Osteoblast (primary cell): ENCODE results near the gene THTPA. TPM values are rescaled to one million over a fixed set of nuclear protein-coding genes. Genes with fewer than 3 reads are reported as not detected.

Source experiments
- DNase-seq: peaks from one replicate; pipeline ENCODE4 v3.0.0; 2011; ENCODE audit warnings: low spot score, mixed read lengths; ENCODE audit not compliant: insufficient read length; ENCODE audit errors: missing footprints
- H2AFZ ChIP-seq: 2 replicates; pipeline ENCODE4 v1.6.0; 2011; ENCODE audit warnings: mild to moderate bottlenecking, low read length
- H3K27ac ChIP-seq: 2 replicates; pipeline ENCODE4 v1.5.1; 2011; ENCODE audit warnings: mild to moderate bottlenecking, low read depth, low read length, moderate library complexity
- H3K27me3 ChIP-seq: 2 replicates; pipeline ENCODE4 v1.6.0; 2012; ENCODE audit warnings: mild to moderate bottlenecking, control low read depth, inconsistent platforms, low read length, moderate library complexity; ENCODE audit not compliant: insufficient read depth
- H3K36me3 ChIP-seq: 2 replicates; pipeline ENCODE4 v1.5.1; 2011; ENCODE audit warnings: mild to moderate bottlenecking, low read length, control low read depth, moderate library complexity; ENCODE audit not compliant: insufficient read depth
- H3K4me1 ChIP-seq: 2 replicates; pipeline ENCODE4 v1.5.1; 2011; ENCODE audit warnings: mild to moderate bottlenecking, low read length, control low read depth, moderate library complexity; ENCODE audit not compliant: insufficient read depth
- H3K4me2 ChIP-seq: 2 replicates; pipeline ENCODE4 v1.6.0; 2011; ENCODE audit warnings: mild to moderate bottlenecking, low read length; ENCODE audit not compliant: insufficient read depth
- H3K4me3 ChIP-seq: fragments of 200-600 bp; sonication (generic); 3 replicates; pipeline ENCODE4 v1.5.1; 2012; ENCODE audit warnings: mild to moderate bottlenecking, low read length, inconsistent platforms; ENCODE audit not compliant: insufficient read depth
- H3K79me2 ChIP-seq: 2 replicates; pipeline ENCODE4 v1.6.0; 2012; ENCODE audit warnings: mild to moderate bottlenecking, low read length, control low read depth, inconsistent platforms; ENCODE audit not compliant: insufficient read depth
- H3K9me3 ChIP-seq: 2 replicates; pipeline ENCODE4 v1.5.1; 2011; ENCODE audit warnings: low read depth, low read length, control low read depth
- H4K20me1 ChIP-seq: 2 replicates; pipeline ENCODE4 v1.6.0; 2012; ENCODE audit warnings: mild to moderate bottlenecking, low read length, control low read depth; ENCODE audit not compliant: insufficient read depth
- CTCF ChIP-seq: IDR thresholded peaks from 2 replicates; pipeline ENCODE4 v1.5.1; 2011; ENCODE audit warnings: mild to moderate bottlenecking, low read depth, low read length, moderate library complexity; ENCODE audit errors: extremely low read depth
- total RNA-seq: library from RNA; depleted of rRNA; stranded (reverse); fragments of >200 nt; gene quantifications from 2 replicates; pipeline ENCODE4 v1.2.3, GENCODE V29; 2012

The THTPA gene
- total RNA-seq, 1 donor = 27.5 TPM

GRCh38 chr14:23551266-23552028 lies 4.6 kb upstream of the THTPA start, which contains the start of gene ZFHX2:
Gene ZFHX2 (minus strand): TSS chr14:23551765. CDS start chr14:23535325, 16,440 bp downstream.
- DNase-seq = peak; percentile 92
- peak within 1 kb of the TSS; percentile 48 for H3K27ac ChIP-seq
- no peak for TF ChIP-seq CTCF

GRCh38 chr14:23555533-23555881 lies 564 bp upstream of the THTPA start:
- peak overlapping the region; percentile 84 for H3K27ac ChIP-seq
- DNase-seq = no peak
- H4K20me1 ChIP-seq = peaks cover 15% of the 10 kb centered on the region
- H3K27me3 ChIP-seq = no peaks in the 10 kb centered on the region
- peak overlapping the region; percentile 87 for H3K4me3 ChIP-seq
- H3K9me3 ChIP-seq = no peaks in the 10 kb centered on the region
- H2AFZ ChIP-seq = peak overlapping the region; percentile 89
- TF ChIP-seq CTCF = no peak
- H3K4me2 ChIP-seq = peak overlapping the region; percentile 91
- H3K36me3 ChIP-seq = peaks cover 20% of the 10 kb centered on the region
- peaks cover 25% of the 10 kb centered on the region for H3K4me1 ChIP-seq
- peaks cover 24% of the 10 kb centered on the region for H3K79me2 ChIP-seq

More at GRCh38 chr14:23551266-23552028, 4.6 kb upstream of the THTPA start, which contains the start of gene ZFHX2:
- Histone ChIP-seq H4K20me1 (no peaks in the 10 kb centered on the region), H3K4me3 (peak within 1 kb of the TSS; percentile 83), H3K36me3 (no peaks in the 10 kb centered on the region), H2AFZ (peak within 1 kb of the TSS; percentile 94), H3K9me3 (no peaks in the 10 kb centered on the region), H3K4me2 (peak within 1 kb of the TSS; percentile 90), H3K27me3 (no peaks in the 10 kb centered on the region), H3K4me1 (peaks cover 35% of the 10 kb centered on the region), H3K79me2 (peaks cover 4% of the 10 kb centered on the region)

- Histone ChIP-seq H3K4me2 (peak overlapping the region; percentile 91), H3K4me3 (peak overlapping the region; percentile 87), H3K9me3 (no peaks in the 10 kb centered on the region), H3K27me3 (no peaks in the 10 kb centered on the region), H3K79me2 (peaks cover 24% of the 10 kb centered on the region), H3K36me3 (peaks cover 20% of the 10 kb centered on the region), H3K4me1 (peaks cover 19% of the 10 kb centered on the region), H2AFZ (peak overlapping the region; percentile 89), H4K20me1 (peaks cover 15% of the 10 kb centered on the region), H3K27ac (peak overlapping the region; percentile 84)
- TF ChIP-seq CTCF = no peak
- peak; percentile 50 for DNase-seq
Measured at GRCh38 chr14:23556700-23557440, 799 bp downstream of the THTPA start.

- Histone ChIP-seq H3K4me1 (peaks cover 17% of the 10 kb centered on the region), H3K36me3 (peaks cover 20% of the 10 kb centered on the region), H3K4me2 (peak overlapping the region; percentile 91), H3K4me3 (no peak overlapping the region), H2AFZ (no peak overlapping the region), H3K27ac (no peak overlapping the region), H3K9me3 (no peaks in the 10 kb centered on the region), H3K79me2 (peaks cover 24% of the 10 kb centered on the region), H3K27me3 (no peaks in the 10 kb centered on the region), H4K20me1 (peaks cover 20% of the 10 kb centered on the region)
- TF ChIP-seq CTCF = no peak
- peak; percentile 22 for DNase-seq
Measured at GRCh38 chr14:23557521-23557920, 1.4 kb downstream of the THTPA start.
